IMR-90 (cell line): ENCODE data around the gene TOM1. TPM values are rescaled to one million over a fixed set of nuclear protein-coding genes. Genes with fewer than 3 reads are reported as not detected.

ENCODE experiments used
- ATAC-seq: fragments of 200-7000 bp; cut with Tn5 transposase; 2 replicates; pipeline ENCODE4 v1.9.1; 2020; ENCODE audit warnings: low read depth, mild to moderate bottlenecking, moderate library complexity
- BruUV-seq: library from RNA; stranded (reverse); fragments of 400-500 nt; replicated peaks from 2 replicates; lab custom pipeline; 2021; lab: Mats Ljungman, UMichigan
- CTCF ChIA-PET: fragments of 300-600 bp; formaldehyde crosslinking; extraction: SDS; loops from one replicate; lab custom pipeline; 2021; ENCODE audit warnings: antibody characterized with exemption; lab: Yijun Ruan, JAX
- POLR2A ChIA-PET: fragments of 300-600 bp; sonication (Branson Sonifier 250); formaldehyde crosslinking; loops from one replicate; lab custom pipeline; 2022; ENCODE audit warnings: antibody characterized with exemption; ENCODE audit not compliant: unreplicated experiment; lab: Charles Lee
- DNase-seq: peaks from one replicate; pipeline ENCODE4 v3.0.0; 2013
- H2AFZ ChIP-seq: replicated peaks from 2 replicates; pipeline ENCODE3; 2013; ENCODE audit warnings: low read length, mild to moderate bottlenecking; ENCODE audit not compliant: poor library complexity
- H2AK5ac ChIP-seq: 2 replicates; pipeline ENCODE4 v1.6.1; 2013; ENCODE audit warnings: low read depth, low read length, inconsistent platforms
- H2AK9ac ChIP-seq: replicated peaks from 2 replicates; pipeline ENCODE3; 2013; ENCODE audit warnings: mild to moderate bottlenecking, low read depth, low read length, moderate library complexity; ENCODE audit not compliant: poor library complexity
- H2BK120ac ChIP-seq: 2 replicates; pipeline ENCODE4 v1.6.1; 2013; ENCODE audit warnings: low read depth, low read length, inconsistent platforms
- H2BK15ac ChIP-seq: 3 replicates; pipeline ENCODE4 v1.6.1; 2013; ENCODE audit warnings: low read depth, low read length, inconsistent platforms
- H2BK20ac ChIP-seq: 2 replicates; pipeline ENCODE4 v1.6.1; 2013; ENCODE audit warnings: low read depth, mild to moderate bottlenecking, inconsistent platforms, low read length, moderate library complexity
- H2BK5ac ChIP-seq: 2 replicates; pipeline ENCODE4 v1.6.1; 2013; ENCODE audit warnings: mild to moderate bottlenecking, low read depth, low read length, inconsistent platforms; ENCODE audit not compliant: poor library complexity, severe bottlenecking
- H3K14ac ChIP-seq: replicated peaks from 2 replicates; pipeline ENCODE4 v1.6.1; 2013; ENCODE audit warnings: low read depth, low read length, inconsistent platforms
- H3K18ac ChIP-seq: 2 replicates; pipeline ENCODE4 v1.6.1; 2013; ENCODE audit warnings: low read depth, low read length, control low read depth
- H3K23ac ChIP-seq: 2 replicates; pipeline ENCODE4 v1.6.1; 2013; ENCODE audit warnings: low read depth, low read length, inconsistent platforms
- H3K27ac ChIP-seq: 2 replicates; pipeline ENCODE4 v1.5.1; 2013; ENCODE audit warnings: mild to moderate bottlenecking, control low read depth, low read length; ENCODE audit not compliant: insufficient read depth
- H3K27me3 ChIP-seq: 2 replicates; pipeline ENCODE4 v1.6.1; 2013; ENCODE audit warnings: low read length; ENCODE audit not compliant: control insufficient read depth, insufficient read depth
- H3K36me3 ChIP-seq: 2 replicates; pipeline ENCODE4 v1.6.1; 2013; ENCODE audit warnings: low read length, mixed read lengths; ENCODE audit not compliant: control insufficient read depth, insufficient read depth
- H3K4ac ChIP-seq: 2 replicates; pipeline ENCODE4 v1.6.1; 2013; ENCODE audit warnings: low read depth, low read length, inconsistent platforms
- H3K4me1 ChIP-seq: 2 replicates; pipeline ENCODE4 v1.6.1; 2013; ENCODE audit warnings: low read length, mixed read lengths; ENCODE audit not compliant: control insufficient read depth, insufficient read depth
- H3K4me2 ChIP-seq: 2 replicates; pipeline ENCODE4 v1.6.1; 2013; ENCODE audit warnings: low read depth, mild to moderate bottlenecking, control low read depth, low read length, moderate library complexity
- H3K4me3 ChIP-seq: 2 replicates; pipeline ENCODE4 v1.5.1; 2013; ENCODE audit warnings: low read depth, mild to moderate bottlenecking, control low read depth, low read length, moderate library complexity; ENCODE audit not compliant: insufficient read depth
- H3K56ac ChIP-seq: 2 replicates; pipeline ENCODE4 v1.6.1; 2013; ENCODE audit warnings: low read length, inconsistent platforms; ENCODE audit not compliant: insufficient read depth; ENCODE audit errors: extremely low read depth
- H3K79me1 ChIP-seq, 2 experiments: 2 replicates each; pipeline ENCODE4 v1.6.1; 2013; ENCODE audit warnings: low read length in 2 of 2, inconsistent platforms in 1 of 2, low read depth in 1 of 2
- H3K9ac ChIP-seq: 2 replicates; pipeline ENCODE4 v1.6.1; 2013; ENCODE audit warnings: low read depth, low read length, control low read depth
- H3K9me1 ChIP-seq: 2 replicates; pipeline ENCODE4 v1.6.1; 2013; ENCODE audit warnings: low read length, inconsistent platforms; ENCODE audit not compliant: insufficient read depth
- H3K9me3 ChIP-seq: 2 replicates; pipeline ENCODE4 v1.6.1; 2013; ENCODE audit warnings: low read length; ENCODE audit not compliant: control insufficient read depth, insufficient read depth
- H4K20me1 ChIP-seq: 2 replicates; pipeline ENCODE4 v1.6.1; 2013; ENCODE audit warnings: low read length, inconsistent platforms; ENCODE audit not compliant: insufficient read depth
- H4K5ac ChIP-seq: 2 replicates; pipeline ENCODE4 v1.6.1; 2013; ENCODE audit warnings: mild to moderate bottlenecking, low read depth, low read length, control low read depth
- H4K8ac ChIP-seq, 2 experiments: 2 replicates each; pipeline ENCODE4 v1.6.1; 2013; ENCODE audit warnings: low read depth in 2 of 2, low read length in 2 of 2, control low read depth in 1 of 2, inconsistent platforms in 1 of 2
- H4K91ac ChIP-seq: 2 replicates; pipeline ENCODE4 v1.6.1; 2013; ENCODE audit warnings: low read depth, low read length, inconsistent platforms; ENCODE audit not compliant: insufficient read depth
- CHD1 ChIP-seq: IDR thresholded peaks from 2 replicates; pipeline ENCODE4 v1.6.1; 2012; ENCODE audit warnings: low read depth, low read length, improper control_type of control experiment
- POLR2A ChIP-seq: IDR thresholded peaks from 2 replicates; pipeline ENCODE4 v1.6.1; 2012; ENCODE audit warnings: mild to moderate bottlenecking, low read depth, low read length
- WGBS, 2 experiments: methylation state at CpG; one replicate each; pipeline versions ENCODE4 v1.1.5 to v1.1.7; 2013; ENCODE audit warnings: missing lambda C conversion rate in 2 of 2; ENCODE audit not compliant: insufficient read length in 1 of 2; ENCODE audit errors: extremely low coverage in 2 of 2; 5-methylcytosine and 5-hydroxymethylcytosine counted together
- dilution Hi-C: fragments of 300-500 bp; cut with HindIII; formaldehyde crosslinking; loops from one replicate; pipeline ENCODE4 v1.14.3; 2018; ENCODE audit warnings: low sequenced_read_pairs; ENCODE audit not compliant: unreplicated experiment
- in situ Hi-C: fragments of 300-500 bp; cut with MboI; formaldehyde crosslinking; loops from 3 replicates; pipeline ENCODE4 v1.14.3; 2019; ENCODE audit warnings: low sequenced_read_pairs, inconsistent platforms, mixed read lengths
- intact Hi-C: fragments of 100-400 bp; cut with micrococcal nuclease; formaldehyde crosslinking; loops from 2 replicates; pipeline ENCODE4 v1.10.0; 2022
- polyA plus RNA-seq, 3 experiments: library from polyadenylated mRNA; depleted of rRNA; stranded (reverse); fragments of >200 nt; gene quantifications; 2 replicates each; pipeline ENCODE4 v1.2.3, GENCODE V29; 2012; ENCODE audit warnings: low replicate concordance in 1 of 3
- total RNA-seq: library from RNA; depleted of rRNA; stranded (reverse); fragments of >200 nt; gene quantifications from 2 replicates; pipeline ENCODE4 v1.2.3, GENCODE V29; 2012

TOM1 gene
- total and polyA plus RNA-seq, 2 of the 4 experiments (the other 2 are of a cell fraction) = 38.0 to 46.4 TPM

DNA sequence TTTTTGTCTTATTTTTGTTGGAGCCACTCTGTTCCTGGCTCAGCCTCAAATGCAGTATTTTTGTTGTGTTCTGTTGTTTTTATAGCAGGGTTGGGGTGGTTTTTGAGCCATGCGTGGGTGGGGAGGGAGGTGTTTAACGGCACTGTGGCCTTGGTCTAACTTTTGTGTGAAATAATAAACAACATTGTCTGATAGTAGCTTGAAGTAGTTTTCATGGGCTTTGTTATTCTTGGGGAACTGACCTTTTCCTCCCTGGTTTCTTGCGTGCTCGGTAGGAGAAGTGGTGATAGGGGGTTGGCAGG is 94.3 kb downstream of the TOM1 start:
- Histone ChIP-seq H2BK120ac (no peak overlapping the region), H3K4me2 (no peak overlapping the region), H3K27me3 (no peaks in the 10 kb centered on the region), H2BK20ac (no peak overlapping the region), H3K27ac (no peak overlapping the region), H3K4ac (no peak overlapping the region), H3K36me3 (peaks cover 37% of the 10 kb centered on the region), H4K8ac (no peak overlapping the region), H3K4me3 (no peak overlapping the region), H3K79me1 (peaks cover 0 to 10% of the 10 kb centered on the region in 2 experiments; a peak in 1 of 4 replicates), H3K56ac (no peak overlapping the region), H4K20me1 (no peaks in the 10 kb centered on the region), H2AK9ac (no peak overlapping the region), H4K91ac (no peak overlapping the region), H2BK5ac (no peak overlapping the region), H3K9me1 (no peaks in the 10 kb centered on the region), H2AK5ac (no peak overlapping the region), H3K23ac (no peak overlapping the region), H3K4me1 (no peaks in the 10 kb centered on the region), H4K5ac (no peak overlapping the region), H3K9me3 (no peaks in the 10 kb centered on the region), H3K18ac (no peak overlapping the region), H3K9ac (no peak overlapping the region), H2BK15ac (no peak overlapping the region), H3K14ac (no peak overlapping the region), H2AFZ (no peak overlapping the region)
- dilution Hi-C loops (no loop called here), intact Hi-C loops (no loop called here), in situ Hi-C loops (no loop called here)
- POLR2A ChIA-PET = no interaction called here
- WGBS, 2 experiments = 43% methylated on average over 2 of the region's 4 CpGs; no CpG with 5 or more reads in 1 of the 2 experiments
- CTCF ChIA-PET = no interaction called here
- ATAC-seq (no peak), DNase-seq (no peak)
- TF ChIP-seq POLR2A (no peak), CHD1 (no peak)
- BruUV-seq = no TSS peak
